GM12874 (cell line): Measurements from ENCODE around the gene GMPR.

ENCODE experiments used
- TF ChIP-seq, protein P1 (sequence below): IDR thresholded peaks from 2 replicates; pipeline ENCODE4 v1.5.1; 2011; ENCODE audit warnings: low read depth, mild to moderate bottlenecking, control low read depth, low read length, moderate library complexity; ENCODE audit not compliant: insufficient read depth

Gene GMPR

DNA sequence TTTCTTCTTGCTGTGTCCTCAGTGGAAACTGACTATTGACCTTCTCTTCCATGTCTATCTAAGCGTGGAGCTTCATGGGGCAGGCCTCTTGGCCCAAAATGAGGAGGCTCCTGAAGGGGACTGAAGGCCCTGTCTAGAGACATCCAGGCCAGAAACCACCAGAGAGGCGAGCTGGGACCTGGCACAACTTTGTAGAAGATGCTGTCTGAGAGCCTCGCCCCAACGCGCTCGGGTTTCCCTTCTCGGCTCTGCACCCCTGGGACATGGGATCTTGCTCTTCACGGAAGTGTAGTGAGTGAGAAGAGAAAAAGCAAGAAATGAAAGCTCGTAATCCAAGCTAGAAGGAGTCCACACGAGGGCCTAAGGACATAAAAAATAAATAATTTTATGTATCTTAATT, 96.8 kb downstream of the GMPR start:
- TF ChIP-seq, protein P1, sequence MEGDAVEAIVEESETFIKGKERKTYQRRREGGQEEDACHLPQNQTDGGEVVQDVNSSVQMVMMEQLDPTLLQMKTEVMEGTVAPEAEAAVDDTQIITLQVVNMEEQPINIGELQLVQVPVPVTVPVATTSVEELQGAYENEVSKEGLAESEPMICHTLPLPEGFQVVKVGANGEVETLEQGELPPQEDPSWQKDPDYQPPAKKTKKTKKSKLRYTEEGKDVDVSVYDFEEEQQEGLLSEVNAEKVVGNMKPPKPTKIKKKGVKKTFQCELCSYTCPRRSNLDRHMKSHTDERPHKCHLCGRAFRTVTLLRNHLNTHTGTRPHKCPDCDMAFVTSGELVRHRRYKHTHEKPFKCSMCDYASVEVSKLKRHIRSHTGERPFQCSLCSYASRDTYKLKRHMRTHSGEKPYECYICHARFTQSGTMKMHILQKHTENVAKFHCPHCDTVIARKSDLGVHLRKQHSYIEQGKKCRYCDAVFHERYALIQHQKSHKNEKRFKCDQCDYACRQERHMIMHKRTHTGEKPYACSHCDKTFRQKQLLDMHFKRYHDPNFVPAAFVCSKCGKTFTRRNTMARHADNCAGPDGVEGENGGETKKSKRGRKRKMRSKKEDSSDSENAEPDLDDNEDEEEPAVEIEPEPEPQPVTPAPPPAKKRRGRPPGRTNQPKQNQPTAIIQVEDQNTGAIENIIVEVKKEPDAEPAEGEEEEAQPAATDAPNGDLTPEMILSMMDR = no peak

DNA sequence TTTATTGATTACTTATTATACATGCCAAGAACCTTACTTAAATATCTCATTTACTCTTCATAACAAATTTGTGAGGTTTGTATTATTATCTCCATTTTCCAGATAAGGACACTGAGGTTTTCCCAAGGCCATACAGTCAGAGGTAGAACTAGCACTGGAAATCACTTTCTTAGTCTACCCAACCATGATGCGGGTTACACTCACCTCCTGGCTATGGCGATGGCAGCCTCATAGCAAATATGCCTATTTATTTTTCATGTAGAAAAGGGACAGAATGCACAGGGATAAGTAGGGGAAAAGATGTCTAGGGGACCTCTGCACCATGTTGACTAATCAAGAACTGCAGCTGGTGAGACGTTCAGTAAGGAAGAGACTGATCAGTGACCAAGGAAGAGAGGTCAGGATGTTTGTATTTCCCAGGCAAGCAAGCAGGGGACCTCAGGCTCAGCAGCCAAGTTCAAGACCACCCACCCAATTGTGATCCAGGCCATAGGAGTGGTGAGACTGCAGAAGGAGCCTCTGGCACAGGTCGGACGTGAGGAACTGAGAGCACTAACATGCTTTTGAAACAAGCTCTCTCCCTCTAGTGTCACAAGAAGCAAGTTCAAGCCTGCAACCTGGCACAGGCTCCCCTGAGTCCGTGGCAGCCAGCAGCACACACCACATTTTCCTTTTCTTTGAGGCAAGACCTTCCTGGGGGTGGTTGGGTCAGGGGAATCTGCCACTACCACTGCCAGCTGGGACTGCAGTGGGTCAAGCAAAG, 97.8 kb downstream of the GMPR start:
- TF ChIP-seq, protein P1 = no peak

- TF ChIP-seq, protein P1 = no peak
Observed at GRCh38 chr6:16336911-16337294, 98.5 kb downstream of the GMPR start.

DNA sequence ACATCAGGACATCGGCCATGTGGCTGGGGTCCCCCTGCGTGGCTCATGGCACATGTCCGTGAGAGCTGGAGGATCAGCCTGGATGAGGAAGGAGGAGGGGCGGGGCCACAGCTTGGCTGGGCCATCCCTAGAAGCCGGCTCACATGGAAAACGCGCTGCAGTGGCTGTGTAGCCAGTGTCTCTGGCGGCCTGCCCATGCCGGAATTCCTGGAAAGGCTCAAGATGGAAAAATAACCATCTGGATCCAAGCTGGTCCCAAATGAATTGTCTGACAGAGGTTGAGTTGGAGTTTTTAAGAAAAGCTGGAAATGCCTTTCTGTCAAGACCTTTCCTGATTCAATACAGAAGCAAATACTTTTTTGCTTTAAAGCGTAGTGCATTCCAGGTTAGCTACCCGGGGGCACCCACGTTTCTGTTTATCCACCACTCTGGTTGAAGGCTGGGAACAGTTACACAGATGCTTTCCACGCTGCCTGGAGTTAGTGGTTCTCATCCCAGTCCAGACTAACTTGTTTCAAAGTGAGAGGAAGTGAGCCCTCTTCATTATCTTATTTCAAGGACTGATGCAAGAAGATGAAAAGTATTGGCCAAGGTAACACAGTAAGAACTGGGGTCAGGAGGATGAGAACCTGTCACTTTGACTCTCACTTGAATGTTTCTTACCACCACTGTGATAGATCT, 99.0 kb downstream of the GMPR start:
- TF ChIP-seq, protein P1 = no peak

DNA sequence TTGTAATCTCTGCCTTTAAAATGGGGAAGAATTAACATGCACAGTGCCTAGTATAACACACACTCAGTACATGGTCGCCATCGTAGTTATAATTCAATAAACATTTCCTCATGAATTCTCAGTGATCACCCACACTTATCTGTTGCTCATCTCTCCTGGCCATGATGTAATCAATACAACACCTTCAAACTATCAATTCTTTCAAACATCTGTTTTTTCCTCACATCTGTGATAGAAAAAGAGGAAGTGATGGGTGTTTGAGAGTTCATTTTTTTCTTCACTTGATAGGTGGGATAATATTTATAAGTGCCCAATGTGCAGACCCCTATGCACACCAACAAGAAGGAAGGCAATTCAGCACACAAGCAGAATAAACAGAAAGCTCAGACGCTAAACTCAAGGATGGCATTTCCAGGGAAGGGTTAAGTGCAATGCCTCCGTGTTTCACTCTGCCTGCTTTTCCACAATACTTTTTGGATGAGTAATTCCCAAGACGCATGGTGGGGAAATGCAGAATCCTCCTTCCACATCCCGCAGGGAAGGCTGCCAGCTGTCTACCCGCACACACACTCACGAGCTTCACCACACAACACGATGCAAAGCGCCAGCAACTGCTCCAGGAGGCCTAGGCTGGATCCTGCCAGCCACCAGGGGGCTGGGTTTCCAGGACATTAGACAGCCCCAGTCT, 100.3 kb downstream of the GMPR start:
- TF ChIP-seq, protein P1 = 0 out of 2 replicates have a peak, but pooled peaks have one; percentile 21

DNA sequence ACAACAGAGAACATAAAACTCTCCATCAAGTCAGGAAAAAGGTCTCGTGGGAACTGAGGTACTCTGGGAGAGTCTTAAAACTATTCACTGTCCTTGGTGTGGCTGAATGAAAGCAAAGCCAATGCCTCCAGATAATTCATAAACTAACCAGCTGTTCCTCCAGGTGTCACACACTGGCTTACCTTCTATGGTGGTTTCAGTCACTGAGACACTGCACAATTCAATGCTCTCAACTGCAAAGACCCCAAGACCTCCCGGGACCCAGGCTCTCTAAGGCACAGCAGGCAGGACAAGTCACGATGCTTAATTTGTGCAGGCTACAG, 100.8 kb downstream of the GMPR start:
- TF ChIP-seq, protein P1 = no peak

DNA sequence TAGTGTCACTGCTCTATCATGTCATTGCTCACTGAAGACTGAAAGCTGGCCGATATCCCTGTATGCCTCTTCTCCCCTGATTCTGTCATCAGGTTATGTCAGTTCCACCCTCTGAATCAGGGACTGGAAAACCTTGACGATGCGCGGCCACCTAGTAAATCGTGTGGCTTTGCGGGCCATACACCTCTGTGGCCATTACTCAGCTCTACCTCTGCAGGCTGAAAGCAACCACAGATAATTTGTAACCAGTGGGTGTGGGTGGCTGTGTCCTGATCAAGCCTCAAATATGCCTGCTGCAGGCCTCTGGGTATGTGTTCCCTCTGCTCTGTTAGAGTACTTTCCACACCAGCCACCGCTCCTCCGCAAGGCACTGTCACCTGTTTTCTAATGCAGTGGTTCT, 105.2 kb downstream of the GMPR start:
- TF ChIP-seq, protein P1 = no peak
